HCT116 (cell line): ENCODE results near the gene UBE3C. TPM values are rescaled to one million over a fixed set of nuclear protein-coding genes. Genes with fewer than 3 reads are reported as not detected.

Source experiments
- ATAC-seq: fragments of 200-7000 bp; cut with Tn5 transposase; 2 replicates; pipeline ENCODE4 v1.9.1; 2020; ENCODE audit warnings: mild to moderate bottlenecking, moderate library complexity
- BruUV-seq: library from RNA; stranded (reverse); fragments of 400-500 nt; replicated peaks from 2 replicates; lab custom pipeline; 2021; lab: Mats Ljungman, UMichigan
- CTCF ChIA-PET: fragments of 300-600 bp; sonication (Branson Sonifier 250); formaldehyde crosslinking; loops from one replicate; lab custom pipeline; 2021; ENCODE audit warnings: antibody characterized with exemption; lab: Charles Lee
- POLR2A ChIA-PET: fragments of 300-600, 350-600 bp; sonication (Branson Sonifier 250); formaldehyde crosslinking; loops from one replicate; lab custom pipeline; 2021; ENCODE audit warnings: antibody characterized with exemption; lab: Charles Lee
- RAD21 ChIA-PET, 2 experiments: fragments of 300-600 bp; sonication (Branson Sonifier 250); formaldehyde crosslinking; loops; one replicate each; lab custom pipeline; 2023; ENCODE audit warnings: low total read pairs in 2 of 2; ENCODE audit not compliant: uncharacterized antibody in 2 of 2, unreplicated experiment in 2 of 2, low non-redundant PET in 1 of 2; lab: Charles Lee
- DNase-seq: peaks from one replicate; pipeline ENCODE4 v3.0.0-alpha.2; 2010; ENCODE audit warnings: low read depth, low spot score
- H2AFZ ChIP-seq: fragments of 200-600 bp; shearing (Covaris generic), sonication (generic); 2 replicates; pipeline ENCODE4 v1.6.1; 2017; ENCODE audit warnings: low read depth, mixed run types, mixed read lengths, antibody characterized with exemption, low read length; ENCODE audit not compliant: poor library complexity, severe bottlenecking
- H3K27ac ChIP-seq: 2 replicates; pipeline ENCODE4 v1.5.1; 2012; ENCODE audit warnings: low read depth, low read length
- H3K27me3 ChIP-seq: fragments of 200-600 bp; sonication (generic); 2 replicates; pipeline ENCODE4 v1.6.1; 2016; ENCODE audit warnings: mixed run types, low read length, mixed read lengths; ENCODE audit not compliant: insufficient read depth
- H3K36me3 ChIP-seq, 2 experiments: fragments of 200-500 bp in 1 of 2; fragments of 200-600 bp in 1 of 2; sonication (Bioruptor generic) in 1 of 2; sonication (generic) in 1 of 2; 2 replicates each; pipeline versions ENCODE4 v1.5.1 to v1.6.1; 2014 to 2016; ENCODE audit warnings: low read length in 2 of 2, inconsistent platforms in 1 of 2, mixed read lengths in 1 of 2, mixed run types in 1 of 2; ENCODE audit not compliant: insufficient read depth in 2 of 2, control insufficient read depth in 1 of 2
- H3K4me1 ChIP-seq, 2 experiments: fragments of 200-600 bp in 1 of 2; sonication (generic) in 1 of 2; 2 replicates each; pipeline versions ENCODE4 v1.5.1 to v1.6.1; 2012 to 2017; ENCODE audit warnings: low read length in 2 of 2, inconsistent platforms in 1 of 2, mild to moderate bottlenecking in 1 of 2, mixed read lengths in 1 of 2, mixed run types in 1 of 2, moderate library complexity in 1 of 2; ENCODE audit not compliant: insufficient read depth in 2 of 2, control insufficient read depth in 1 of 2
- H3K4me2 ChIP-seq: fragments of 200-600 bp; sonication (generic); 2 replicates; pipeline ENCODE4 v1.6.1; 2017; ENCODE audit warnings: mixed run types, low read length, mixed read lengths
- H3K4me3 ChIP-seq, 2 experiments: fragments of 200-600 bp in 1 of 2; sonication (generic) in 1 of 2; replicated peaks in 1 of 2; 2 replicates each; pipeline ENCODE4 v1.5.1; 2011 to 2016; ENCODE audit warnings: low read length in 2 of 2, control low read depth in 1 of 2, low read depth in 1 of 2, mild to moderate bottlenecking in 1 of 2, mixed read lengths in 1 of 2, mixed run types in 1 of 2
- H3K79me2 ChIP-seq: fragments of 200-600 bp; sonication (generic); 2 replicates; pipeline ENCODE4 v1.6.1; 2017; ENCODE audit warnings: mild to moderate bottlenecking, mixed run types, low read length, moderate library complexity, mixed read lengths; ENCODE audit not compliant: insufficient read depth
- H3K9ac ChIP-seq: fragments of 200-600 bp; sonication (generic); 2 replicates; pipeline ENCODE4 v1.6.1; 2016; ENCODE audit warnings: low read length, mixed read lengths
- H3K9me2 ChIP-seq: fragments of 200-600 bp; sonication (generic), shearing (Covaris generic); 2 replicates; pipeline ENCODE4 v1.6.1; 2017; ENCODE audit warnings: mixed run types, mild to moderate bottlenecking, moderate library complexity; ENCODE audit not compliant: insufficient read depth
- H3K9me3 ChIP-seq, 2 experiments: fragments of 200-500 bp in 1 of 2; fragments of 200-600 bp in 1 of 2; sonication (Bioruptor generic) in 1 of 2; sonication (generic) in 1 of 2; 2 replicates each; pipeline ENCODE4 v1.6.1; 2014 to 2017; ENCODE audit warnings: low read length in 2 of 2, mixed read lengths in 2 of 2, inconsistent platforms in 1 of 2, low read depth in 1 of 2, mild to moderate bottlenecking in 1 of 2, mixed run types in 1 of 2, moderate library complexity in 1 of 2; ENCODE audit not compliant: control insufficient read depth in 1 of 2, insufficient read depth in 1 of 2
- H4K20me1 ChIP-seq: fragments of 200-600 bp; sonication (generic), shearing (Covaris generic); 2 replicates; pipeline ENCODE4 v1.6.1; 2017; ENCODE audit warnings: mixed run types, mild to moderate bottlenecking, moderate library complexity; ENCODE audit not compliant: insufficient read depth
- CBX3 ChIP-seq: IDR thresholded peaks from 2 replicates; pipeline ENCODE4 v1.6.1; 2012; ENCODE audit warnings: low read depth
- CEBPB ChIP-seq: IDR thresholded peaks from 2 replicates; pipeline ENCODE4 v1.6.1; 2012; ENCODE audit warnings: low read depth
- EGR1 ChIP-seq: IDR thresholded peaks from 2 replicates; pipeline ENCODE4 v1.6.1; 2012; ENCODE audit warnings: low read depth
- EZH2 ChIP-seq: fragments of 200-600 bp; sonication (generic); IDR thresholded peaks from 2 replicates; pipeline ENCODE4 v1.6.1; 2017; ENCODE audit warnings: antibody characterized with exemption, mixed run types
- EZH2phosphoT487 ChIP-seq: fragments of 200-600 bp; IDR thresholded peaks from 2 replicates; pipeline ENCODE4 v1.6.1; 2018; ENCODE audit warnings: antibody characterized with exemption, borderline replicate concordance
- FOSL1 ChIP-seq: IDR thresholded peaks from 2 replicates; pipeline ENCODE4 v1.6.1; 2012; ENCODE audit warnings: low read depth
- JUND ChIP-seq: IDR thresholded peaks from 2 replicates; pipeline ENCODE4 v1.6.1; 2012
- POLR2A ChIP-seq: IDR thresholded peaks from 2 replicates; pipeline ENCODE4 v1.7.0; 2011; ENCODE audit warnings: borderline replicate concordance; ENCODE audit not compliant: insufficient read depth, insufficient read length; ENCODE audit errors: extremely low read depth
- POLR2AphosphoS5 ChIP-seq: IDR thresholded peaks from 2 replicates; pipeline ENCODE4 v1.6.1; 2011; ENCODE audit warnings: mild to moderate bottlenecking, low read depth, low read length, moderate library complexity
- RAD21 ChIP-seq: IDR thresholded peaks from 2 replicates; pipeline ENCODE4 v1.6.1; 2012; ENCODE audit warnings: low read depth, mild to moderate bottlenecking
- SIN3A ChIP-seq: IDR thresholded peaks from 2 replicates; pipeline ENCODE4 v1.6.1; 2012; ENCODE audit warnings: low read depth
- SP1 ChIP-seq: IDR thresholded peaks from 2 replicates; pipeline ENCODE4 v1.6.1; 2012; ENCODE audit warnings: low read depth
- SRF ChIP-seq: IDR thresholded peaks from 2 replicates; pipeline ENCODE4 v1.6.1; 2012; ENCODE audit warnings: low read depth
- TCF7L2 ChIP-seq: IDR thresholded peaks from 2 replicates; pipeline ENCODE4 v1.7.0; 2011; ENCODE audit warnings: borderline replicate concordance, inconsistent platforms; ENCODE audit not compliant: insufficient read depth, insufficient read length; ENCODE audit errors: extremely low read depth
- YY1 ChIP-seq: IDR thresholded peaks from 2 replicates; pipeline ENCODE4 v1.6.1; 2011; ENCODE audit warnings: low read length, low read depth, moderate library complexity, mild to moderate bottlenecking; ENCODE audit not compliant: insufficient replicate concordance; ENCODE audit errors: extremely low read depth
- ZFX ChIP-seq: fragments of 450-650 bp; IDR thresholded peaks from 2 replicates; pipeline ENCODE4 v1.6.1; 2017
- ZNF274 ChIP-seq: fragments of 200-500 bp; sonication (Bioruptor generic); IDR thresholded peaks from 2 replicates; pipeline ENCODE4 v1.6.1; 2014; ENCODE audit warnings: mild to moderate bottlenecking, low read depth, low read length, inconsistent platforms
- intact Hi-C: fragments of 100-400 bp; cut with micrococcal nuclease; formaldehyde crosslinking; loops from 2 replicates; pipeline ENCODE4 v1.10.0; 2022
- total RNA-seq: library from RNA; stranded (reverse); gene quantifications from one replicate; pipeline ENCODE4 v1.2.1, GENCODE V29; 2021; ENCODE audit not compliant: unreplicated experiment
- TF ChIP-seq, protein P1 (sequence below): IDR thresholded peaks from 2 replicates; pipeline ENCODE4 v1.6.1; 2011; ENCODE audit warnings: mild to moderate bottlenecking, low read length, moderate library complexity; ENCODE audit not compliant: insufficient replicate concordance; ENCODE audit errors: extremely low read depth
- TF ChIP-seq, protein P2 (sequence below), 3 experiments: fragments of 200-600 bp in 1 of 3; sonication (generic) in 1 of 3; IDR thresholded peaks in 2 of 3; conservative IDR thresholded peaks in 1 of 3; 2 replicates each; pipeline ENCODE4 v1.5.1; 2012 to 2017; ENCODE audit warnings: low read depth in 2 of 3, low read length in 2 of 3, antibody characterized with exemption in 1 of 3, borderline replicate concordance in 1 of 3, control low read depth in 1 of 3, mild to moderate bottlenecking in 1 of 3, mixed read lengths in 1 of 3, mixed run types in 1 of 3, moderate library complexity in 1 of 3; ENCODE audit not compliant: insufficient read depth in 1 of 3
- TF ChIP-seq, protein P3 (sequence below): IDR thresholded peaks from 2 replicates; pipeline ENCODE4 v1.6.1; 2012; ENCODE audit warnings: low read depth
- TF ChIP-seq, protein P4 (sequence below): IDR thresholded peaks from 2 replicates; pipeline ENCODE4 v1.6.1; 2012

UBE3C gene
- total RNA-seq, 1 experiment from 2014 or later = 68.3 TPM

DNA sequence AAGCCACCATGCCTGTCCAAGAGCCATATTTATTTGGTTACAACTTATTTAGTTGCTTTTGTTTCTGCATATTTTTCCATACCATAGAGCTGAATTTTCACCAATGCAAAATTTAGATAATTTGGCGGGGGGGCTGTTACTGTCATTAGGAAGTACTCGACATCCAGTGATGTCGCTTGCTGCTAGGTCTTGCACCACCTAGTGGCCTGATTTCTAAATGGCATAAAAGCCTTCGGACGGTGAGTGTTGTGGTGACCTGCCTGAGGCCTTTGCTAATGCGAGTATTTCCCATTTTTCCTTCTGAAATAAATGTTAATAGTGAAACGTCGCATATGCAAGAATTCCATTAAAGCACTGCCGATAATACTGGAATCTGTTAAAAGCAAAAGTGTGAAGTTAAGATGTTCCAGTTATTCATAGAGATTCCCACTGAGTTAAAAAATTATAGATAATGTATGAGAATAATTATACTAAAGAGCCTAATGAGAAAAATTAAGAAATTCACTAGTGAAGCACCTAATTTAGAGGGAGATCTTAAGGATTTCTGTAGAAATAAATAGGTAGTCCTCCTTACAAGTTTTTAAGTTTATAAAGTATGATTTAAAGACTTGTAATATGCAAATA lies 112.0 kb downstream of the UBE3C start:
- ChIA-PET POLR2A (no interaction called here), CTCF (no interaction called here), RAD21 (no interaction called here)
- Histone ChIP-seq H3K27me3 (no peaks in the 10 kb centered on the region), H3K36me3 (peaks cover 7 to 28% of the 10 kb centered on the region in 2 experiments; a peak in 2 of 4 replicates), H3K9ac (no peak overlapping the region), H3K4me1 (no peaks in the 10 kb centered on the region), H3K27ac (no peak overlapping the region), H3K9me2 (no peaks in the 10 kb centered on the region), H3K4me2 (no peak overlapping the region), H3K79me2 (peaks cover 3% of the 10 kb centered on the region; the same call in 1 of the 2 replicates), H3K4me3 (no peak overlapping the region), H2AFZ (no peak overlapping the region), H4K20me1 (no peaks in the 10 kb centered on the region), H3K9me3 (no peaks in the 10 kb centered on the region)
- ATAC-seq (peak; percentile 90), DNase-seq (peak; percentile 53)
- BruUV-seq = no TSS peak
- intact Hi-C loops = loop anchor here (1.0 kb wide), 1 partner anchor 341 kb away; no protein-coding TSS in a partner anchor
- TF ChIP-seq POLR2A = no peak
- TF ChIP-seq, protein P1, sequence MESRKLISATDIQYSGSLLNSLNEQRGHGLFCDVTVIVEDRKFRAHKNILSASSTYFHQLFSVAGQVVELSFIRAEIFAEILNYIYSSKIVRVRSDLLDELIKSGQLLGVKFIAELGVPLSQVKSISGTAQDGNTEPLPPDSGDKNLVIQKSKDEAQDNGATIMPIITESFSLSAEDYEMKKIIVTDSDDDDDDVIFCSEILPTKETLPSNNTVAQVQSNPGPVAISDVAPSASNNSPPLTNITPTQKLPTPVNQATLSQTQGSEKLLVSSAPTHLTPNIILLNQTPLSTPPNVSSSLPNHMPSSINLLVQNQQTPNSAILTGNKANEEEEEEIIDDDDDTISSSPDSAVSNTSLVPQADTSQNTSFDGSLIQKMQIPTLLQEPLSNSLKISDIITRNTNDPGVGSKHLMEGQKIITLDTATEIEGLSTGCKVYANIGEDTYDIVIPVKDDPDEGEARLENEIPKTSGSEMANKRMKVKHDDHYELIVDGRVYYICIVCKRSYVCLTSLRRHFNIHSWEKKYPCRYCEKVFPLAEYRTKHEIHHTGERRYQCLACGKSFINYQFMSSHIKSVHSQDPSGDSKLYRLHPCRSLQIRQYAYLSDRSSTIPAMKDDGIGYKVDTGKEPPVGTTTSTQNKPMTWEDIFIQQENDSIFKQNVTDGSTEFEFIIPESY = no peak
- TF ChIP-seq FOSL1 = no peak
- no peak for TF ChIP-seq ZFX
- TF ChIP-seq EZH2 = no peak
- TF ChIP-seq SRF = no peak
- TF ChIP-seq RAD21 = peak; percentile 55
- no peak for TF ChIP-seq EGR1
- no peak for TF ChIP-seq POLR2AphosphoS5
- no peak for TF ChIP-seq EZH2phosphoT487
- TF ChIP-seq CEBPB = no peak
- TF ChIP-seq SIN3A = no peak
- TF ChIP-seq, protein P2, sequence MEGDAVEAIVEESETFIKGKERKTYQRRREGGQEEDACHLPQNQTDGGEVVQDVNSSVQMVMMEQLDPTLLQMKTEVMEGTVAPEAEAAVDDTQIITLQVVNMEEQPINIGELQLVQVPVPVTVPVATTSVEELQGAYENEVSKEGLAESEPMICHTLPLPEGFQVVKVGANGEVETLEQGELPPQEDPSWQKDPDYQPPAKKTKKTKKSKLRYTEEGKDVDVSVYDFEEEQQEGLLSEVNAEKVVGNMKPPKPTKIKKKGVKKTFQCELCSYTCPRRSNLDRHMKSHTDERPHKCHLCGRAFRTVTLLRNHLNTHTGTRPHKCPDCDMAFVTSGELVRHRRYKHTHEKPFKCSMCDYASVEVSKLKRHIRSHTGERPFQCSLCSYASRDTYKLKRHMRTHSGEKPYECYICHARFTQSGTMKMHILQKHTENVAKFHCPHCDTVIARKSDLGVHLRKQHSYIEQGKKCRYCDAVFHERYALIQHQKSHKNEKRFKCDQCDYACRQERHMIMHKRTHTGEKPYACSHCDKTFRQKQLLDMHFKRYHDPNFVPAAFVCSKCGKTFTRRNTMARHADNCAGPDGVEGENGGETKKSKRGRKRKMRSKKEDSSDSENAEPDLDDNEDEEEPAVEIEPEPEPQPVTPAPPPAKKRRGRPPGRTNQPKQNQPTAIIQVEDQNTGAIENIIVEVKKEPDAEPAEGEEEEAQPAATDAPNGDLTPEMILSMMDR (IDR thresholded peaks at IDR 0.05 in 2 of 3, conservative IDR thresholded peaks at IDR 0.05 in 1 of 3; ENCODE audit: borderline replicate concordance in 1 of 3, insufficient read depth in 1 of 3, low read depth in 2 of 3, low read length in 2 of 3) = peak; percentile 64 to 85 (median 84); a peak in 5 of 6 replicates
- TF ChIP-seq ZNF274 = no peak
- TF ChIP-seq, protein P3, sequence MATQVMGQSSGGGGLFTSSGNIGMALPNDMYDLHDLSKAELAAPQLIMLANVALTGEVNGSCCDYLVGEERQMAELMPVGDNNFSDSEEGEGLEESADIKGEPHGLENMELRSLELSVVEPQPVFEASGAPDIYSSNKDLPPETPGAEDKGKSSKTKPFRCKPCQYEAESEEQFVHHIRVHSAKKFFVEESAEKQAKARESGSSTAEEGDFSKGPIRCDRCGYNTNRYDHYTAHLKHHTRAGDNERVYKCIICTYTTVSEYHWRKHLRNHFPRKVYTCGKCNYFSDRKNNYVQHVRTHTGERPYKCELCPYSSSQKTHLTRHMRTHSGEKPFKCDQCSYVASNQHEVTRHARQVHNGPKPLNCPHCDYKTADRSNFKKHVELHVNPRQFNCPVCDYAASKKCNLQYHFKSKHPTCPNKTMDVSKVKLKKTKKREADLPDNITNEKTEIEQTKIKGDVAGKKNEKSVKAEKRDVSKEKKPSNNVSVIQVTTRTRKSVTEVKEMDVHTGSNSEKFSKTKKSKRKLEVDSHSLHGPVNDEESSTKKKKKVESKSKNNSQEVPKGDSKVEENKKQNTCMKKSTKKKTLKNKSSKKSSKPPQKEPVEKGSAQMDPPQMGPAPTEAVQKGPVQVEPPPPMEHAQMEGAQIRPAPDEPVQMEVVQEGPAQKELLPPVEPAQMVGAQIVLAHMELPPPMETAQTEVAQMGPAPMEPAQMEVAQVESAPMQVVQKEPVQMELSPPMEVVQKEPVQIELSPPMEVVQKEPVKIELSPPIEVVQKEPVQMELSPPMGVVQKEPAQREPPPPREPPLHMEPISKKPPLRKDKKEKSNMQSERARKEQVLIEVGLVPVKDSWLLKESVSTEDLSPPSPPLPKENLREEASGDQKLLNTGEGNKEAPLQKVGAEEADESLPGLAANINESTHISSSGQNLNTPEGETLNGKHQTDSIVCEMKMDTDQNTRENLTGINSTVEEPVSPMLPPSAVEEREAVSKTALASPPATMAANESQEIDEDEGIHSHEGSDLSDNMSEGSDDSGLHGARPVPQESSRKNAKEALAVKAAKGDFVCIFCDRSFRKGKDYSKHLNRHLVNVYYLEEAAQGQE = no peak
- no peak for TF ChIP-seq JUND
- peak; percentile 36; the same call in 1 of the 2 replicates for TF ChIP-seq CBX3
- no peak for TF ChIP-seq TCF7L2
- TF ChIP-seq SP1 = no peak
- TF ChIP-seq, protein P4, sequence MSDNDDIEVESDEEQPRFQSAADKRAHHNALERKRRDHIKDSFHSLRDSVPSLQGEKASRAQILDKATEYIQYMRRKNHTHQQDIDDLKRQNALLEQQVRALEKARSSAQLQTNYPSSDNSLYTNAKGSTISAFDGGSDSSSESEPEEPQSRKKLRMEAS = no peak
- no peak for TF ChIP-seq YY1
